GM18508 (cell line): ENCODE measurements around the gene DGKQ.
"Not testable (repeated sequence)": the region's sequence is repeated elsewhere in the genome, so short reads cannot be mapped to it uniquely, and the experiment has no call there.

ENCODE experiments used
- ATAC-seq: cut with Tn5 transposase; IDR thresholded peaks from one replicate; pipeline ENCODE4 v1.9.1; 2021; ENCODE audit warnings: moderate number of reproducible peaks; ENCODE audit not compliant: insufficient read depth, unreplicated experiment

DGKQ gene

GRCh38 chr4:953574-953915, 19.8 kb downstream of the DGKQ start:
- ATAC-seq = no peak

- ATAC-seq = no peak
These were observed 20.3 kb downstream of the DGKQ start for GRCh38 chr4:952881-953573.

GRCh38 chr4:951594-952468, 21.5 kb downstream of the DGKQ start:
- ATAC-seq = no peak

- no peak for ATAC-seq
These were observed 22.2 kb downstream of the DGKQ start for GRCh38 chr4:951186-951585.

GRCh38 chr4:950136-951020, 23.0 kb downstream of the DGKQ start:
- ATAC-seq = no peak

GRCh38 chr4:949656-950055, 23.7 kb downstream of the DGKQ start:
- ATAC-seq = no peak

- no peak for ATAC-seq
These were observed 24.5 kb downstream of the DGKQ start for GRCh38 chr4:948936-949300.

- ATAC-seq = no peak
These were observed 25.1 kb downstream of the DGKQ start for GRCh38 chr4:948101-948935.

GRCh38 chr4:947491-947971, 25.8 kb downstream of the DGKQ start:
- no peak for ATAC-seq

- no peak for ATAC-seq
These were observed 26.6 kb downstream of the DGKQ start for GRCh38 chr4:946517-947471.

- ATAC-seq = no peak
These were observed 27.3 kb downstream of the DGKQ start for GRCh38 chr4:946103-946450.

- ATAC-seq = no peak
These were observed 27.9 kb downstream of the DGKQ start for GRCh38 chr4:945274-946102.

- not testable (repeated sequence) for ATAC-seq
These were observed 33.9 kb downstream of the DGKQ start for GRCh38 chr4:939508-939907.

GRCh38 chr4:932713-933070, 40.7 kb downstream of the DGKQ start:
- ATAC-seq = no peak

- ATAC-seq = peak; percentile 56
These were observed 41.2 kb downstream of the DGKQ start, which contains the start of the genes GAK and TMEM175 for GRCh38 chr4:931960-932712. GAK (minus strand) TSS chr4:932316; CDS start chr4:932187, 129 bp downstream. TMEM175 (plus strand) TSS chr4:932460; CDS start chr4:947740, 15,280 bp downstream.

GRCh38 chr4:931194-931959, 42.0 kb downstream of the DGKQ start:
- ATAC-seq = no peak

GRCh38 chr4:930827-931193, 42.6 kb downstream of the DGKQ start:
- ATAC-seq = no peak
